EH (cell line): Measurements from ENCODE around the gene TMEM59.
A peak's percentile ranks its signal among the peaks of the same experiment; 100 is the strongest.

ENCODE experiments used
- DNase-seq: peaks from one replicate; pipeline ENCODE4 v3.0.0-alpha.2; 2015; ENCODE audit warnings: low read depth

TMEM59 gene

GRCh38 chr1:53984726-53985125, 68.3 kb downstream of the TMEM59 start:
- no peak for DNase-seq

- DNase-seq: no peak
Measured at GRCh38 chr1:53982763-53983104, 70.3 kb downstream of the TMEM59 start.

GRCh38 chr1:53982034-53982762, 70.8 kb downstream of the TMEM59 start:
- DNase-seq: peak; percentile 77

GRCh38 chr1:53981220-53981619, 71.8 kb downstream of the TMEM59 start:
- DNase-seq: no peak

- no peak for DNase-seq
Measured at GRCh38 chr1:53979712-53980450, 73.1 kb downstream of the TMEM59 start.
